ENCODE data around the gene KLRK1. TPM values are rescaled to one million over a fixed set of nuclear protein-coding genes. Genes with fewer than 3 reads are reported as not detected.
"Not testable (repeated sequence)": the region's sequence is repeated elsewhere in the genome, so short reads cannot be mapped to it uniquely, and the experiment has no call there.

KLRK1 gene
- 1 to 10 TPM; 1.3 to 1.4 TPM for total RNA-seq
- 1 to 10 TPM; 1.4 to 1.9 TPM for polyA plus RNA-seq

- no peaks in the 10 kb centered on the region for H3K27me3 ChIP-seq (ENCODE audit: insufficient read depth, low read length)
- peak within 1 kb of the TSS in 1 of 8 donors; percentile 15 for H3K4me3 Mint-ChIP-seq
- H3K36me3 Mint-ChIP-seq, result no peaks in the 10 kb centered on the region
- no peak within 1 kb of the TSS for H3K27ac Mint-ChIP-seq
- H3K4me3 ChIP-seq (ENCODE audit: low read length in 2 of 2), result no peak within 1 kb of the TSS
- intact Hi-C loops (cut with micrococcal nuclease), result no loop called here
- peaks cover 18 to 19% of the 10 kb centered on the region in 2 donors for H3K27me3 Mint-ChIP-seq
- ChIA-PET POLR2A (ENCODE audit: partially characterized antibody) (no interaction called here), CTCF (ENCODE audit: partially characterized antibody) (no interaction called here)
- no peak for DNase-seq
- H3K4me1 ChIP-seq (ENCODE audit: insufficient read depth, low read length), result no peaks in the 10 kb centered on the region
- no peaks in the 10 kb centered on the region for H3K9me3 Mint-ChIP-seq
- H3K4me1 Mint-ChIP-seq, result peaks cover 0 to 1% (median 0%) of the 10 kb centered on the region in 4 donors
- no peak within 1 kb of the TSS for H3K27ac ChIP-seq (ENCODE audit: low read depth, low read length)
- no peaks in the 10 kb centered on the region for H3K9me3 ChIP-seq (ENCODE audit: control insufficient read depth in 1 of 2, low read length in 2 of 2)
- no peaks in the 10 kb centered on the region for H3K36me3 ChIP-seq (ENCODE audit: insufficient read depth, low read length)
These were observed at the start of gene KLRK1 for GRCh38 chr12:10389904-10390303. TSS of gene KLRK1 (minus strand) at chr12:10390041. CDS start at chr12:10388810, 1,231 bp downstream.

- DNase-seq; H3K4me1 ChIP-seq (ENCODE audit: insufficient read depth, low read length); H3K27ac ChIP-seq (ENCODE audit: low read depth, low read length); H3K36me3 Mint-ChIP-seq; POLR2A ChIA-PET (ENCODE audit: partially characterized antibody); H3K36me3 ChIP-seq (ENCODE audit: insufficient read depth, low read length); intact Hi-C loops (cut with micrococcal nuclease); H3K27ac Mint-ChIP-seq; H3K4me3 Mint-ChIP-seq; H3K27me3 ChIP-seq (ENCODE audit: insufficient read depth, low read length); H3K9me3 Mint-ChIP-seq; H3K4me3 ChIP-seq (ENCODE audit: low read length in 2 of 2); H3K9me3 ChIP-seq (ENCODE audit: control insufficient read depth in 1 of 2, low read length in 2 of 2); H3K27me3 Mint-ChIP-seq; CTCF ChIA-PET (ENCODE audit: partially characterized antibody); H3K4me1 Mint-ChIP-seq: not testable (repeated sequence)
These were observed 47.8 kb upstream of the KLRK1 start for GRCh38 chr12:10437601-10438000.

GRCh38 chr12:10435816-10436215 lies 46.0 kb upstream of the KLRK1 start, which contains the start of gene KLRC2:
TSS of gene KLRC2 (minus strand) at chr12:10436010. CDS start at chr12:10435986, 24 bp downstream.
- H3K36me3 Mint-ChIP-seq; POLR2A ChIA-PET (ENCODE audit: partially characterized antibody); H3K4me3 Mint-ChIP-seq; CTCF ChIA-PET (ENCODE audit: partially characterized antibody); H3K27ac ChIP-seq (ENCODE audit: low read depth, low read length); H3K27me3 ChIP-seq (ENCODE audit: insufficient read depth, low read length); H3K4me1 ChIP-seq (ENCODE audit: insufficient read depth, low read length); H3K27me3 Mint-ChIP-seq; DNase-seq; H3K27ac Mint-ChIP-seq; H3K9me3 ChIP-seq (ENCODE audit: control insufficient read depth in 1 of 2, low read length in 2 of 2); H3K9me3 Mint-ChIP-seq; H3K4me1 Mint-ChIP-seq; intact Hi-C loops (cut with micrococcal nuclease); H3K4me3 ChIP-seq (ENCODE audit: low read length in 2 of 2); H3K36me3 ChIP-seq (ENCODE audit: insufficient read depth, low read length): not testable (repeated sequence)

- H3K4me3 ChIP-seq (ENCODE audit: low read length in 2 of 2); H3K36me3 ChIP-seq (ENCODE audit: insufficient read depth, low read length); H3K9me3 Mint-ChIP-seq; H3K27ac ChIP-seq (ENCODE audit: low read depth, low read length); H3K4me3 Mint-ChIP-seq; H3K27ac Mint-ChIP-seq; H3K27me3 ChIP-seq (ENCODE audit: insufficient read depth, low read length); H3K9me3 ChIP-seq (ENCODE audit: control insufficient read depth in 1 of 2, low read length in 2 of 2); H3K36me3 Mint-ChIP-seq; H3K27me3 Mint-ChIP-seq; H3K4me1 ChIP-seq (ENCODE audit: insufficient read depth, low read length); CTCF ChIA-PET (ENCODE audit: partially characterized antibody); intact Hi-C loops (cut with micrococcal nuclease); DNase-seq; H3K4me1 Mint-ChIP-seq; POLR2A ChIA-PET (ENCODE audit: partially characterized antibody): not testable (repeated sequence)
These were observed 40.8 kb upstream of the KLRK1 start for GRCh38 chr12:10430623-10431022.

- H3K9me3 ChIP-seq (ENCODE audit: control insufficient read depth in 1 of 2, low read length in 2 of 2); intact Hi-C loops (cut with micrococcal nuclease); H3K36me3 ChIP-seq (ENCODE audit: insufficient read depth, low read length); H3K27ac Mint-ChIP-seq; H3K4me3 Mint-ChIP-seq; H3K27ac ChIP-seq (ENCODE audit: low read depth, low read length); H3K27me3 ChIP-seq (ENCODE audit: insufficient read depth, low read length); POLR2A ChIA-PET (ENCODE audit: partially characterized antibody); H3K4me1 Mint-ChIP-seq; H3K27me3 Mint-ChIP-seq; DNase-seq; CTCF ChIA-PET (ENCODE audit: partially characterized antibody); H3K4me3 ChIP-seq (ENCODE audit: low read length in 2 of 2); H3K36me3 Mint-ChIP-seq; H3K9me3 Mint-ChIP-seq; H3K4me1 ChIP-seq (ENCODE audit: insufficient read depth, low read length): not testable (repeated sequence)
These were observed 36.1 kb upstream of the KLRK1 start for GRCh38 chr12:10425938-10426337.

DNA sequence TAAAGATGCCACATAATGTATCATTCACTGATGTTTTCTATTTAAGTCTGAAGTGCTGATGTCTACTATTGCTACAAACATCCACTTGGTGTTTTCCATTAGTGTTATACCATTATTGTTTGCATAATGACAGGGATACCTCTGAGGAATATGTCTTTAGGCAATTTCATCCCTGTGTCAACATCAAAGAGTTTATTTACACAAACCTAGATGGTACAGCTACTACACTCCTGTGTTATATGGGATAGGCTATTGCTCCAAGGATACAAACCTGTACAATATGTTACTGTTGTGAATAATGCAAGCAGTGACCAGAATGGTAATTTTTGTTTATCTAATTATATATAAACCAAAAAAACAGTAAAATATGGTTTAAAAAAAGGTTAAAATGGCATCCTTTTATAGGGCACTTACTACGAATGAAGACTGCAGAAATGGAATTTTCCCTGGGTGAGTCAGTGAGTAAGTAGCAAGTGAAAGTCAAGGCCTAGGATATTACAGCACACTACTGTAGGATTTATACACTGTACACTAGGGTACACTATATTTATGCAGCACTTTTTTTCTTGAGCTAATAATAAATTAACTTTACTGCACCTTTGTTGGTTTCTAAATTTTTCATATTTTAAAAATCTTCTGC lies 34.5 kb upstream of the KLRK1 start:
- H3K36me3 Mint-ChIP-seq; POLR2A ChIA-PET (ENCODE audit: partially characterized antibody); H3K4me1 Mint-ChIP-seq; H3K36me3 ChIP-seq (ENCODE audit: insufficient read depth, low read length); H3K9me3 Mint-ChIP-seq; CTCF ChIA-PET (ENCODE audit: partially characterized antibody); H3K27me3 ChIP-seq (ENCODE audit: insufficient read depth, low read length); H3K27ac Mint-ChIP-seq; H3K4me3 Mint-ChIP-seq; H3K4me1 ChIP-seq (ENCODE audit: insufficient read depth, low read length); H3K9me3 ChIP-seq (ENCODE audit: control insufficient read depth in 1 of 2, low read length in 2 of 2); H3K27ac ChIP-seq (ENCODE audit: low read depth, low read length); H3K27me3 Mint-ChIP-seq; intact Hi-C loops (cut with micrococcal nuclease); H3K4me3 ChIP-seq (ENCODE audit: low read length in 2 of 2); DNase-seq: not testable (repeated sequence)

DNA sequence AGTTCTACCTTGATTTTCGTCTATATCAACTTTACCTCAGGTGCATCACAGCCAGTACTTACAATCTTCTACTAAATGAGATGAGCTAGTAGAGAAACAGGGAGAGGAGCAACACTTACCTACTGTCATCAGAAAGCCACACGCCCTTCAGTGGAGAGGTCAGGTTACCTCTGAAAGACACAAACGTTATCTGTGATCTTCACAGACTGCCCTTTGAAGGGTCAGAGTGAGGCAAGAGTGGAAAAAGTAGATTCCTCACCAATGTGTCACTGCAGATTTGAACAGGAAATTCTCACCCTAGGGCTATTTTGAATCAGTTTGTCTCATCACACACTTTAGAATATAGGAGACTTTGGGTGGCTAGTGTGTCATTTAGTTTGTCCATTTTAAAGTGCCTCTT lies 32.3 kb upstream of the KLRK1 start:
- DNase-seq; H3K4me1 ChIP-seq (ENCODE audit: insufficient read depth, low read length); H3K27ac ChIP-seq (ENCODE audit: low read depth, low read length); H3K4me3 ChIP-seq (ENCODE audit: low read length in 2 of 2); H3K27me3 Mint-ChIP-seq; CTCF ChIA-PET (ENCODE audit: partially characterized antibody); H3K9me3 ChIP-seq (ENCODE audit: control insufficient read depth in 1 of 2, low read length in 2 of 2); H3K27ac Mint-ChIP-seq; H3K4me1 Mint-ChIP-seq; intact Hi-C loops (cut with micrococcal nuclease); POLR2A ChIA-PET (ENCODE audit: partially characterized antibody); H3K27me3 ChIP-seq (ENCODE audit: insufficient read depth, low read length); H3K9me3 Mint-ChIP-seq; H3K36me3 Mint-ChIP-seq; H3K4me3 Mint-ChIP-seq; H3K36me3 ChIP-seq (ENCODE audit: insufficient read depth, low read length): not testable (repeated sequence)

GRCh38 chr12:10420334-10420733 lies 30.5 kb upstream of the KLRK1 start, which contains the start of gene KLRC3:
TSS of gene KLRC3 (minus strand) at chr12:10420595. CDS start at chr12:10420550, 45 bp downstream.
- H3K9me3 Mint-ChIP-seq; H3K27me3 ChIP-seq (ENCODE audit: insufficient read depth, low read length); H3K4me1 ChIP-seq (ENCODE audit: insufficient read depth, low read length); H3K36me3 Mint-ChIP-seq; H3K4me3 Mint-ChIP-seq; H3K4me3 ChIP-seq (ENCODE audit: low read length in 2 of 2); H3K27ac Mint-ChIP-seq; intact Hi-C loops (cut with micrococcal nuclease); POLR2A ChIA-PET (ENCODE audit: partially characterized antibody); DNase-seq; H3K27ac ChIP-seq (ENCODE audit: low read depth, low read length); H3K4me1 Mint-ChIP-seq; H3K9me3 ChIP-seq (ENCODE audit: control insufficient read depth in 1 of 2, low read length in 2 of 2); H3K36me3 ChIP-seq (ENCODE audit: insufficient read depth, low read length); CTCF ChIA-PET (ENCODE audit: partially characterized antibody); H3K27me3 Mint-ChIP-seq: not testable (repeated sequence)

Measured in CD4-positive, alpha-beta memory T cell (primary cell).